CD4-positive, alpha-beta T cell treated with Interleukin-6 at 100 ng/mL for 8 hours (primary cell): Measurements from ENCODE around the gene ZNF496.
"Not testable (repeated sequence)": the region's sequence is repeated elsewhere in the genome, so short reads cannot be mapped to it uniquely, and the experiment has no call there.

ENCODE experiments used
- DNase-seq: peaks from one replicate; pipeline ENCODE4 v3.0.0-alpha.2; 2020; ENCODE audit warnings: mixed read lengths, low spot score

Gene ZNF496

DNA sequence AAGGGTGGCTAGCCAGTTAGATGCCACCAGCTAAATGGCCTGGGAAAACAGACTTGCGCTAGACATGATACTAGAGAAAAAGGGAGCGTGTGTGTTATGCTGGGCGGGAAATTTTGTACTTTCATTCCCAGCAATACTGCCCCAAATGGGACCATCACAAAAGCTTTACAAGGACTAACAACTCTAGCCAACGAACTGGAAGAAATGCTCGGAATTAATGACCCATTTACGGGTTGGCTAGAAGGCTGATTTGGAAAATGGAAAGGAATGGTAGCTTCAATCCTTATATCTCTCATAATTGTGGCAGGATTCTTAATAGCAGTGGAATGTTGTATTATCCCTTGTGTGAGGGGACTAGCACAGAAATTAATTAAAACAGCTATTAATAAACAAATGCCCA is 27.9 kb upstream of the ZNF496 start:
- no peak for DNase-seq

DNA sequence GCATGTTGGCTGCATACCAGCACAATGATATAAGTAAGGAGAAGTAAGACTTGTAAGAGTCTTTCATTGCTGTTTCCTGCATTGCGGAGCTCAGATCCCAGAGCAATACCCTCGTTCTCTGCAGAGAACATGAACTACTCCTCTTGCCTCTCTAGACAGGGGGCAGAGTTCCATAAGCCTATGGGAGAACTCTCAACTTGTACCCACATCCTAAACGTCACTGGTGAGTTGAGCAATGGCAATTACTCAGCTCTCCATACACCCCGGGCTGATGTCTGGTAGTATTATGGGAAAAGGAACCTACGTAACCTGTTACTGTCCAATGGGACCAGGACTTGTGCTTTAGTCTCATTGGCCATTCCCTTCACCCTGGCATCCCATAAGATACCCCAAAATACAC is 27.3 kb upstream of the ZNF496 start:
- no peak for DNase-seq

DNA sequence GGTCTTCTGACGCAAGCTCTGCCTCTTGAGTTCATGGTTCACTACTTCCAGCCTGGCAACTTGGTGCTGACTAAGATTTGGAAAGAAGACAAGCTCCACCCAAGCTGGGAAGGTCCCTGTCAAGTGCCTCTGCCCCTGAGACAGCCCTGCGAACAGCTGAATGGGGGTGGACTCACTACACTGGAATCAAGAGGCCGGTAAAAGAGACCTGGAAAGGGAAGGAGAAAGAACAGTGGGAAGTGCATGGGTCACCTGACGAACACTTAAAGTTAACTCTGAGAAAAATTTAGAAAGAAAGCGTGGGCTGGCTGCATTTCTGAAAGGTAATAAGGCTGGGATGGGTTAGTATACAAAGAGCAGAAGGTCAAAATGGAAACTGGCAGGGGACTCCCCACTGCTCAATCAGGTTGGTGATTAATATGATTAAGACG is 26.1 kb upstream of the ZNF496 start:
- no peak for DNase-seq

DNA sequence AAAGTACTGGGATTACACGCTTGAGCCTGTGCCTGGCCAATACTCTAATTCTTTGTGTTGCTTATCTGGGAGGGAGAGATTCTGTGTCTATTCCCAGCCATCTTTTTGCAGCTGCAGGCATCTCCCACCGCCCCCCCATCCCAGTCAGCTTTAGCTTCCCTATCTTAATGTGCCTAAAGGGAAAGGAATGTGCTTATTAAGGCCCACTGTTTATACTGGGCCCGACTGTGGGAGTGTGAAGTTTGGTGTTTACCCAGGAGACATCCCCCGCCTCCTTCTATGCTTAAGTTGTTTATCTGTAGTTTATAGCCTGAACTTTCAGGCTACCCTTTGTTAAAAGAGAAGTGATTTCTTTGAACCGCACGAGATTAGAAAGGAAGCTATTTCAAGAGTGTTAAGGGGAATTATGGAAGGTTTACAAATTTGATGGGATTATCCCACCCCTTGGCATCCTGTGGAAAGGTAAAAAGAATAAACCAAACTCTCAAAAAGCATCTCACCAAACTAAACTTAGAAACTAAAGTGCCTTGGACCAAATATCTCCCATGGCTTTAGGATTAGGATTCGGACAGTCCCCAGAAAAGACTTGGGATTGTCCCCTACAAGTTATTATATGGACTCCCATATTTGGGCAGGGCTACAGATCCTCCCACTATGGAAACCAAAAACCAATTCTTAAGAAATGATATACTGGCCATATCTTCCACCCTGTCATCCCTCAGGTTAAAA is 25.5 kb upstream of the ZNF496 start:
- no peak for DNase-seq

DNA sequence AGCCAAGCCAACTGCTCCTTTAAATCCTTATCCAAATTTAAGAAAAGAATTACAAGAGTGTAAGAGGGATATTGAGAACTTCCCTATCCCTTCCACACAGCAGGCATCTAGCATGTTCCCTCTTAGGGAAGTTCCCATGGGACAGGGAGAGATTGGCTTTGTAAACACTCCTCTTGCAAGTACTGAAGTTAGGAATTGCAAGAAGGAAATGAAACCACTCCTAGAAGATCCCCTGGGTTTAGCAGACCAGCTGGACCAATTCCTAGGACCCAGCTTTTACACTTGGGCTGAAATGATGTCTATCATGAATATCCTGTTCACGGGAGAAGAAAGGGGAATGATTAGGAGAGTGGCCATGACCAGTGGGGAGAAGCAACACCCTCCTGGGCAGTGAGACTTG is 23.5 kb upstream of the ZNF496 start:
- DNase-seq, result not testable (repeated sequence)

DNA sequence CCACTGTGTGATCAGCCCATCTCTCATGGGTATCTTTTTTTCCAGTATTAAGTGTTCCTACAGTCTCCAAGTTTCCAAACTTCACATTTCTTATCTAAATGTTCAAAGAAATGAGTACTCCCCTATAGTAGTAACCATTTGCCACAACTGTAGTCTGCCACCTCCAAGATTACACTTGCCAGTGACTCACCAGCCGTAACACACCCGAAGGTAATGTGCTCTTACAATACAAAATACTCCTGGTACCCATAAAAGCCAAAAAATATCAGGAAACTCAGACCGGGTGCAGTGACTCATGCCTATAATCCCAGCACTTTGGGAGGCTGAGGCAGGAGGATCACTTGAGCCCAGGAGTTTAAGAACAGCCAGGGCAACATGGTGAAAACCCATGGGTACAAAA is 20.5 kb upstream of the ZNF496 start:
- DNase-seq, result no peak

DNA sequence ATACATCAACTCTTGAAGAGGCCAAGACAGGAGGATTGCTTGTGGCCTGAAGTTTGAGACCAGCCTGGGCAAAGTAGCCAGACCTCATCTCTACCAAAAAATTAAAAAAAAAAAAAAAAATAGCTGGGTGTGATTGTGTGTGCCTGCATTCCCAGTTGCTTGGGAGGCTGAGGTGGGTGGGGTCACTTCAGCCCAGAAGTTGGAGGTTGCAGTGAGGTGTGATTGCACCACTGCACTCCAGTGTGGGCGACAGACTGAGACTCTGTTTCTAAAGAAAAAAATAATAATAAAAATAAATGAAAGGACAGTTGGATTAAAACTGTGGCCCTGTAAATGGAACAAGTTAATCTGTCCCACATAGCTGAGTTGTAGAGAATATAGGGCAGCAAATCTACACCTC is 18.9 kb upstream of the ZNF496 start:
- no peak for DNase-seq

DNA sequence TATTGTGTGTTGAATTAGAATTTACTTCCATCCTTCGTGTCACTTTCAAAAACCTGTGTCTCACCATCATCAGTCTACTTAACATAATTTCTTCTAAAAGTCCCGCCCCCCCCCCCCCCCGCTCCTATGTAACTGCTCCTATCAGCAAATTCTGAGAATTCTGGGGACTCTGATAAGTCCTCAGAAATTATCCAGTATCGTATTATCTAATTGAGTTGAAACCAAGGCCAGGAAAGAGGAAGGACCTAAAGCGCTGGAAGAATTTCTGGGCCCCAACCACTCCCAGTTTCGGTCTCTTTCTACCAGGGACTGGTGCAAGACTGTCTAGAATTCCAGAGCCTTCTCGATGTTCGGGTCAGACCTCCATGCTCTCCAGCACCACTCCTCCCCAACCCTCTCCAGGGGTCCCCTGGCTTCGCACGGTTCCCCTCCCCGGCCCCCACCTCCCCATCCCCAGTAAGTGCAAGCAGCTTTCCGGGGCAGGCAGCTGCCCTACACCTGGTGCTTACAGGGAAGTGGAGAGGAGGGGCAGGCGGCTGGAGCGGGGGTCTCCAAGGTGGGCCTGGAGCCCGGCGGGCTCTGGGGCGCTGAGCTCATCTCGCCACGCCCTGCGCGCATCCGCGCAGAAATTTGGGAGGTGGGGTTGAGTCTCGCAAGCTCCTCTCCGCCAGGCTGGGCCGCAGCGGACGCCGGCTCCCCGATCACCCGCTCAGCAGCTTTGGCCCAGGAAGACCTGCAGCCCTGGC is 16.0 kb upstream of the ZNF496 start:
- DNase-seq, result no peak

DNA sequence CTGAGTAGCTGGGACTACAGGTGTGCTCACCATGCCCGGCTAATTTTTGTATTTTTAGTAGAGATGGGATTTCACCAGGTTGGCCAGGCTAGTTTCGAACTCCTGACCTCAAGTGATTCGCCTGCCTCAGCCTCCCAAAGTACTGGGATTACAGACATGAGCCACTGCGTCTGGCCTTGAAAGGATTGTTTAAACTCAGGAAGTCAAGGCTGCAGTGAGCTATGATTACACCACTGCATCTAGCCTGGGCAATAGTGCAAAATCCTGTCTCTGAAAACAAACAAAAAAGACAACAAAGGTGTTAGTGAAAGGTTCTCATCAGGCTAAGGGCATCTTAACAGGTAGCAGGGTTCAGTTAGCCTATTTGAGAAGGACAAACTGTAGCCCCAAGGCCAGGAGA is 14.2 kb upstream of the ZNF496 start:
- no peak for DNase-seq

DNA sequence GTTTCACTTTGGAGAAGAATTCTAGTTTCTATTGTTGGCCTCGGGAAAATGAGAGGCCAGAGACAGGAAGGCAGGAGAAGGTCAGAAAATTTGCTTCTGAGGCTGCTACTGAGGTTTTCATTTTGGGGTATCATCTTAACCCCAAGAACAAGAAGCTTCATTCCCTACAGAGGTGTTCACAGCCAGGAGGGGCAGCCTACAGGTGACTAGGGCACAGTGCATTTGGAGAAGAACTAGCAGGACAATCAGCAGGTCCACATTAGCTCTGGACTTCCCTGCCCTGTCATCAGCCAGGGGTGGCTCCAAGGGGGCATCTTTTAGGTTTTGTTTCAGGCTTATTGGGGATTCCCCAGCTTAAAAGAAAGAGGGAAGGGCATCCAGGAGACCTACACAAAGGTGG is 12.1 kb upstream of the ZNF496 start:
- no peak for DNase-seq

DNA sequence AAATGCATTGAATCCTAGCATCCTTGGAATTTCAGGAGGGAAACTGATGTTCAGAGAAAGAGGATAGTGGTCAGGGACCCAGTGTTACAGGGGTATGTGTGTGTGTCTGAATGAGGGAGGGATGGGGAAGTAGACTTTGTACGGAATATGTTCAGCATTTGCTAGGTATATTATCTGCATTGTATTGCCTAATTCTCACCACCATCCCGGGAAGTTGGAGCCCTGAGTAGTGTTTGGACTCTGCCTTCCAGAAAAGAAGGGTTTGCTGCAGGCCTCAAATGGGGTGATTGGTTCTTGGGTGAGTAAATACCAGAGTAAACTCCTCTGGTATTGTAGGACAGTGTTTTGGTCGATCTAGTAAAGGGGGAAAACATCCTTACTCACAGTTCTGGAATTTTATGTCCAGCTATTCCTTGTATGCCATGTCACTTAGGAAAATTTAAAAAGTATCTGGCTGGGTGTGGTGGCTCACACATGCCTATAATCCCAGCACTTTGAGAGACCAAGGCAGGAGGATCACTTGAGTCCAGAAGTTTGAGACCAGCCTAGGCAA is 7.1 kb upstream of the ZNF496 start:
- DNase-seq, result no peak

DNA sequence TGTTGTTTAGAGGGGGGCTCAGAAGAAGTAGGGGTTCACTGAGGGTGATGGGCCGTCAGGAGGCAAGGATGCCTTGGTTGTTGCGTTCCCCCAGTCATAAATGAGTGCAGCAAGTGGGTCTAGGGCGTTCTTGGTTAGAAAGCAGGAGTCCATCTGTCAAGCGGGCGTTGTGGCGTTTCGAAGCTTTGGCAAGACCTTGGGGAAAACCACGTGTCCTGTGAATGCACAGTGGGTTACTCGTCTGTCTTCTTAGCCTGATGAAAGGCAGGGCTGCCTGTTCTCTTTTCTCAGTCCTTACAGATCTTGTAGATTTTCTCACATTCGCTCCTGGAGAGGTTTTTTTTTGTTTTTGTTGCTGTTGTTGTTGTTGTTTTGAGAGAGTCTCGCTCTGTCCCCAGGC is 6.3 kb upstream of the ZNF496 start:
- no peak for DNase-seq

DNA sequence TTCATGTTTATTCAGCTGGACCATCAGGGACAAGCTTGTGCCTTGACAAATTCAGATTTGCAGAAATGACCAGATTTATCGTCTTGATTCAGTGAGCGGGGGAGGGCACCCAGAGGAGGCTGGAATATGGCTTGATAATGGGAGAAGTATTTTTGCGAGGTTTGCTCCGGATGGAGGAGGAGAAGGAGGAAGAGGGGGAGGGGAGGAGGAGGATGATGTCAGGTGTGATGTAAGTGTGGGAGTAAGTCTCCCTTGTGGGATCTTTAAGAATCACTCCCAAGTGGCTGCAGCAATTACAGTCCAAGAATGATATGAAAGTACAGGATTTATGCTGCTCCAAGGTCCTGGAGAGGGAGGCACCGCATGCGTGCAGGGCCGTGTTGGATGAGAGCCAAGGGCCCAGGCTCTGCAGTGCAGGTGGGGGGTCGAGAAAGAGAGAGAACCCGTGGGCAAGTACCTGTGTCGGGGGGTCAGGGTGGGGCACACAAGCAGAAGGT is 5.6 kb upstream of the ZNF496 start:
- DNase-seq, result no peak

DNA sequence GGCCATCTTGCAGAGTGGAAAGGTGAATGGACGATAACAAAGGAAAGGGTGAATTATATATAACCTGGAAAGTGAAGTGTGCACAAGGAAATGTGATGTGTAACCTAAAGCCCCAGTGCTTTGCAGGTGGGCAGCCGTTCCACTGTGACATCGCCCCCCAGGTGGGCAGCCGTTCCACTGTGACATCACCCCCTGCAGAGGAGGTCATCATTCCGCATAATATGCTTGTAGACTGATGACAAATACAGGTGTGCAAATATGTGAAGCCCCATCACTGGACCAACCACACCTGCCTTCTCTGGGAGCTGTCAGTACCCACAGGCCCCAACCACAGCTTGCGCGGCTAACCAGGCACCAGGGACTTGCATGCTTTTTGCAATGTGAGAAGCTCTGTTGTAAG is 4.7 kb upstream of the ZNF496 start:
- no peak for DNase-seq

DNA sequence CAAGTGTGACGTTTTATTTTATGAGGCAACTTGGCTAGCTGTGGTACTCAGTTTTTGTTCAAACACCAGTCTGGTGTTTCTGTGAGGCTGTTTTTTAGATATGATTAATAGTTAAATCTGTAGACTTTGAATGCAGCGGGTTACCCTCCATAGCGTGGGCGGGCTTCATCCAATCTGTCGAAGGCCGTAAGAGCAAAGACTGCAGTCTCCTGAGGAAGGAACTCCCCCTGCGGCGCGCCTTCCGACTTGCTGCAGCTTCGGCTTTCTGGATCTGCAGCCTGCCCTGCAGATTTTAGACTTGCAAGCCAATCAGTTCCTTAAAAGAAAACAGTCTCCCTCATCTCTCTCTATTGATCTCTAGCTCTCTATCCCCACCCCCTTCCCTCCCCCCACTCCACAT is 4.2 kb upstream of the ZNF496 start:
- DNase-seq, result no peak

DNA sequence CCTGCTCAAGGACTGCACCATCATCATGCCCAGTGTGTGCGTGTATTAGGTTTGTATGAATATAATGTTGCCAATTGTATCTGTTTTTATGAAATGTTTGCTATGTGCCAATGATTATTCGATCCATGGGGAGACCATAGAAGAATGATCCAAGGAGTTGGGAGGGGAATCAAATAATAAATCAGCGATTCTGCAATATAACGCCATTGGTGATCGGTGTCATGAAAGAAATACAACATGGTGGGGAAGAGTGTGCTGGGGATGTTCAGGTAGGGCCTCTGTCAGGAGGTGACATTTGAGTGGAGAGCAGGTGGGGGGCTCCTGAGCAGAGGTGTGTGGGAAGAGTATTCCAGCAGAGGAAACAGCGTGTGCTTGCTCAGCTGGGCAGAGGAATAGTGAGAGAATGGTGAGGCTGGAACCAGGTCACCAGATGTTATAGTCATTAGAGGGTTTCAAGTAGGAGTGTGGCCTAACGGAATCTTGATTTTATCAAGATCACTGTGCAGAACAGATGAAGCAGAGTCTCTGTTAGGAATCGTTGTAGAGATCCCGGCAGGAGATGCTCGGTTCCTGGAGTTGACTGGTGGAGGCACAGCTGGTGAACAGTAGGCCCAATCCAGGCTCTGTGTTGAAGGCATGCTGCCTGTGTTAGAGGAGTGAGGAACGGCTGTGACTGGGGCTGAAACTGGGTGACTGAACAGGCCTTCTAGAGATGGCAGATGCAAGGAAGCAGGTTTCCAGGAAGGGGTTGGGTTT is 2.9 kb upstream of the ZNF496 start:
- no peak for DNase-seq

DNA sequence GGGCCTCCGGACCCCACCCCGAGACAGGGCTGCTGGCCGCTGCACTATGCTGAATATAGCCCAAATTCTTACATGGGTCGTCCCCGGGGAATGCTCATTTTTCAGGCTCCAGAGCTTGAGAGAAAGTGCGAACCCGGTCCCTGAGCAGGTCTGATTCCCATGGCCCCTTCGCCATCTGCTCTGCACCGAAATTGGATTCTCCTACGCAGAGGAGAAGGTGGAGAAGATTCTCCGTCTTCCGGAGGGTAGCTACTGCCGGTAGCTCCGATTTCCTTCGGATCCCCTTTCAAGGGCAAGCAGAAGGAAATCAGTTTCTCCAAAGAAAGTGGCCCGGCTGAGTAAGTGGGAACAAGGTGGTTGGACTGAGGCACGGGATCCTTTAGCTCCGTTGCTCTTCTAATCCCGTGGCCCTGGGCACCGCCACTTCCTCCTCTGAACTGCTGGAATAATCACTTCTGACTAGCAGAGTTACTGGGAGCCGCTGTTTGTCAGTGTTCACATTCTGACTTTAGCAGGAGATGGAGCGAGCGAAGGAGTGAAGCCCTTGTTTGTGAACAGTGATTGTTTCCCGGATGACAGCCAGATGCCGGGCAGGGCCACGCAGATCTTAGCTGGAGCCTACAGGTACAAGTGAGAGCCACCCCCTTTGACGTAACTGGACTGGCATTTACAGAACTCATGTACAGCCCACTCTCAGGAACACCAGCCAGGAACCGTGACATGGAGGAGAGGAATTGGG is 1.1 kb upstream of the ZNF496 start:
- DNase-seq, result no peak

DNA sequence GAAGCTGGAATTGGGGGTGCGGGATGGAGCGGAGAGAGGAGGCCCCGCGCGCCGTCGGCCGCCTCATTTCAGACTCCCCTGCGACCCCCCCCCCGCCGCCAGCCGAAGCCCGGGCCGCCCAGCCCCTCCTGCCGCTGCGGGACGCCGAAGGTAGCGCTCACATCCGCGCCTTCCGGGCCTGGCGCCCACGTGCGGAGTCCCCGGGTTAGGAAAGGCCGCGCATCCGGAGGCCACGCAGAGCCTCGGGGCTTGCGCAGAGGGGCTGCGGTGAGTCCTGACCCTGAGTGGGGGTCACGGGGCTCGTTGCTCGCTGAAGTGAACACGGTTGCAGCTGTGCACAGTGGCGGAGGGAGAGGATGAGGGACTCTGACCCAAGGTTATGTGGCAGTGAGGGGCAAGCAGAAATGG is 552 bp upstream of the ZNF496 start:
- peak; percentile 37 for DNase-seq

DNA sequence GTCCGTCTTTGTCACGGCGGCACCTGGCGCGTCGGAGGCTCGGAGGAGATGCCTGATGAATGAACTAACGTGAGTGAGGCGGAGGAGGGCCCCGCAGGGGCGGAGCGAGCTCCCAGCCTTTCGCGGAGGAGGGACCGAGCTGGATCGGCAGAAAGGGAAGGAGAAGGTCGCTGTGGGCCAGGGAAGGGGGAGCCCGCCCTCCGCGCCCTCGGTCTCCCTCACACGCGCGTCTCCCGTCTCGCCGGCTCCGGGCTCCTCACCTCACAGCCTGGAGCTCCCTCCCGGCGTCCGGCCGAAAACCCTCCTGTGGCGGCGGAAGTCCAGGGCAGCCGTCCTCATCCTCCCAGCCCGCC is 519 bp downstream of the ZNF496 start:
- peak; percentile 59 for DNase-seq

DNA sequence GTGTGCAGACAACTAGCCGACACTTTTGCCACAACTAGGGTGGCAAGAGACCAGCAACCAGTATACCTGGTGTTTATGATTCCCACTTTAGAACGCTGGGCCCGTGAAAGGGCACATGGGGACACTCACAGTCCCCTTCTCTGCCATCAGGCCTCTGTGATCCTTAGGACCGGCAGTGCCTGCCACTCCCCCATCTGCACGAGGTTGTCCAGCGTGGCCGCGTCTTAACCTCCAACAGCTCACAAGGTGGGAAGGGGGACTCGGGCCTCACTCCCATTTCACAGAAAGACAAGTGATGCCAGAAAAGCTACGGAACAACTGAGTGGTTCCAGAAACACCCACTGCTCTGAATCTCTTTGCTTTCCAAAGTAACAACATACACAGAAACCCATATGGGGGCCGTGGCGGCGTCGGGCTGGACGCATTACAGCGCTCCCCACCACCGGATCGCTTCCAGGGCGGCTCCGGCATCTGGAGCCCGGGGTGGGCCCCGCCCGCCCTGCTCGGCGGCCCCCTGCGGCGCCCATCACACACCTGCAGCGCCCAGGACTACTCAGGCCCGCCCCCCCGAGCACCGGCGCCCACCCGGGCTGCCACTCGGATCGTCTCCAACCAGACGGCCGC is 1.0 kb downstream of the ZNF496 start:
- DNase-seq, result no peak

DNA sequence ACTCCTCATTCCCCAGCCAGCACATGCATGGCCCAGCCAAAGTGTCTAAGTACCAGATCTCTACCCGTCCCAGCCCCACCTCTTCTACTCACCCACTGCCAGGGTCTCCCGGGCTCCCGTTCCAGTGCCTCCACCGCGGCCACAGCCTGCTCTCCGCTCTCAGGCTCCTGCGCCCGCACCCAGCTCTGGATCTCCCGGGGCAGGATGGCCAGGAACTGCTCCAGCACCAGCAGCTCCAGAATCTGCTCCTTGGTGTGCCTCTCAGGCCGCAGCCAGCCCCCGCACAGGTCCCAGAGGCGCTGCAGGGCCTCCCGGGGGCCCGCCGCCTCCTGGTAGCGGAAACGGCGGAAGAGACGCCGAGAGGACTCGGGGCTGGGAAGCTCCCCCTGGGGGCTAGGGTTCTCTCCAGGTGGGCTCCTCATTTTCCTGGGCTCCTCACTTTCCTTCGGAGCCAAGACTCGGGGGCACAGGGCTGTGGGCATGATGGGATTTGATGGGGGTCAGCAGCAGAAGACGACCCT is 2.5 kb downstream of the ZNF496 start:
- no peak for DNase-seq
